Activated T-cell treated with anti-CD3 and anti-CD28 coated beads, Interleukin-2, amount 50 U/mL, for 4 hours (primary cell): Measurements from ENCODE around the gene ANXA6. TPM values are rescaled to one million over a fixed set of nuclear protein-coding genes. Genes with fewer than 3 reads are reported as not detected.
A peak's percentile ranks its signal among the peaks of the same experiment; 100 is the strongest.

Experiments used
- ATAC-seq, 2 donors: fragments of 200-7000 bp; cut with Tn5 transposase; one replicate each; pipeline ENCODE4 v1.10.0; 2021
- DNase-seq: peaks from one replicate; pipeline ENCODE4 v3.0.0-alpha.2; 2020
- H3K27me3 Mint-ChIP-seq: one replicate; pipeline ENCODE4 v1.8.0; 2021; ENCODE audit warnings: low read depth, mixed read lengths
- H3K36me3 Mint-ChIP-seq: one replicate; pipeline ENCODE4 v1.8.0; 2022; ENCODE audit warnings: mixed read lengths; ENCODE audit not compliant: insufficient read depth
- H3K4me1 Mint-ChIP-seq: one replicate; pipeline ENCODE4 v1.8.0; 2021; ENCODE audit warnings: low read depth, mixed read lengths
- H3K4me3 Mint-ChIP-seq: one replicate; pipeline ENCODE4 v1.8.0; 2021; ENCODE audit warnings: mild to moderate bottlenecking, moderate library complexity, mixed read lengths
- H3K9me3 Mint-ChIP-seq: one replicate; pipeline ENCODE4 v1.8.0; 2021; ENCODE audit warnings: mixed read lengths
- total RNA-seq, 3 donors: library from RNA; stranded (reverse); gene quantifications; one replicate each; pipeline ENCODE4 v1.2.1, GENCODE V29; 2021

Gene ANXA6
- total RNA-seq, 3 donors from 2014 or later: 102 to 156 (median 128) TPM

GRCh38 chr5:151063142-151063989 lies 94.2 kb downstream of the ANXA6 start:
- H3K4me1 Mint-ChIP-seq: peaks cover 76% of the 10 kb centered on the region
- no peaks in the 10 kb centered on the region for H3K27me3 Mint-ChIP-seq
- H3K36me3 Mint-ChIP-seq: peaks cover 60% of the 10 kb centered on the region
- no peak overlapping the region for H3K4me3 Mint-ChIP-seq
- DNase-seq (no peak), ATAC-seq (no peak)
- H3K9me3 Mint-ChIP-seq: no peaks in the 10 kb centered on the region

- H3K4me3 Mint-ChIP-seq: no peak overlapping the region
- DNase-seq: no peak
- H3K27me3 Mint-ChIP-seq: no peaks in the 10 kb centered on the region
- H3K4me1 Mint-ChIP-seq: peaks cover 68% of the 10 kb centered on the region
- peaks cover 59% of the 10 kb centered on the region for H3K36me3 Mint-ChIP-seq
- no peak for ATAC-seq
- no peaks in the 10 kb centered on the region for H3K9me3 Mint-ChIP-seq
Observed at GRCh38 chr5:151062405-151063141, 95.0 kb downstream of the ANXA6 start.

GRCh38 chr5:151060742-151061141 lies 96.8 kb downstream of the ANXA6 start:
- no peak for ATAC-seq
- no peak for DNase-seq
- no peak overlapping the region for H3K4me3 Mint-ChIP-seq
- peaks cover 54% of the 10 kb centered on the region for H3K36me3 Mint-ChIP-seq
- H3K9me3 Mint-ChIP-seq: no peaks in the 10 kb centered on the region
- H3K4me1 Mint-ChIP-seq: peaks cover 49% of the 10 kb centered on the region
- H3K27me3 Mint-ChIP-seq: no peaks in the 10 kb centered on the region

GRCh38 chr5:151058891-151059489 lies 98.6 kb downstream of the ANXA6 start:
- DNase-seq (no peak), ATAC-seq (no peak)
- Mint-ChIP-seq H3K27me3 (no peaks in the 10 kb centered on the region), H3K4me1 (peaks cover 39% of the 10 kb centered on the region), H3K36me3 (peaks cover 61% of the 10 kb centered on the region), H3K9me3 (no peaks in the 10 kb centered on the region), H3K4me3 (no peak overlapping the region)

- DNase-seq: no peak
- peaks cover 36% of the 10 kb centered on the region for H3K4me1 Mint-ChIP-seq
- H3K9me3 Mint-ChIP-seq: no peaks in the 10 kb centered on the region
- H3K27me3 Mint-ChIP-seq: no peaks in the 10 kb centered on the region
- H3K36me3 Mint-ChIP-seq: peaks cover 57% of the 10 kb centered on the region
- H3K4me3 Mint-ChIP-seq: no peak overlapping the region
- ATAC-seq: no peak
Observed at GRCh38 chr5:151058301-151058700, 99.3 kb downstream of the ANXA6 start.

- H3K4me1 Mint-ChIP-seq: peaks cover 29% of the 10 kb centered on the region
- no peak for DNase-seq
Observed at GRCh38 chr5:151056379-151057325, 100.9 kb downstream of the ANXA6 start.

GRCh38 chr5:151055336-151055735 lies 102.2 kb downstream of the ANXA6 start:
- peaks cover 50% of the 10 kb centered on the region for H3K36me3 Mint-ChIP-seq
- no peak for ATAC-seq

More at GRCh38 chr5:151056379-151057325, 100.9 kb downstream of the ANXA6 start:
- Mint-ChIP-seq H3K36me3 (peaks cover 53% of the 10 kb centered on the region), H3K9me3 (no peaks in the 10 kb centered on the region), H3K27me3 (no peaks in the 10 kb centered on the region), H3K4me3 (no peak overlapping the region)
- no peak for ATAC-seq

GRCh38 chr5:151054709-151055108 lies 102.9 kb downstream of the ANXA6 start:
- no peaks in the 10 kb centered on the region for H3K27me3 Mint-ChIP-seq
- no peak for ATAC-seq
- peaks cover 44% of the 10 kb centered on the region for H3K36me3 Mint-ChIP-seq
- H3K9me3 Mint-ChIP-seq: no peaks in the 10 kb centered on the region
- H3K4me1 Mint-ChIP-seq: peaks cover 12% of the 10 kb centered on the region
- H3K4me3 Mint-ChIP-seq: no peak overlapping the region
- no peak for DNase-seq

More at GRCh38 chr5:151055336-151055735, 102.2 kb downstream of the ANXA6 start:
- Mint-ChIP-seq H3K9me3 (no peaks in the 10 kb centered on the region), H3K27me3 (no peaks in the 10 kb centered on the region), H3K4me1 (peaks cover 18% of the 10 kb centered on the region), H3K4me3 (no peak overlapping the region)
- no peak for DNase-seq

GRCh38 chr5:151053796-151054462 lies 103.7 kb downstream of the ANXA6 start:
- H3K9me3 Mint-ChIP-seq: no peaks in the 10 kb centered on the region
- ATAC-seq (no peak), DNase-seq (no peak)
- H3K4me1 Mint-ChIP-seq: peaks cover 4% of the 10 kb centered on the region
- no peak overlapping the region for H3K4me3 Mint-ChIP-seq
- peaks cover 42% of the 10 kb centered on the region for H3K36me3 Mint-ChIP-seq
- H3K27me3 Mint-ChIP-seq: no peaks in the 10 kb centered on the region

GRCh38 chr5:151052836-151053235 lies 104.7 kb downstream of the ANXA6 start:
- H3K36me3 Mint-ChIP-seq: peaks cover 43% of the 10 kb centered on the region

GRCh38 chr5:151051931-151052608 lies 105.5 kb downstream of the ANXA6 start:
- Mint-ChIP-seq H3K9me3 (no peaks in the 10 kb centered on the region), H3K4me1 (peaks cover 3% of the 10 kb centered on the region), H3K36me3 (peaks cover 46% of the 10 kb centered on the region), H3K27me3 (no peaks in the 10 kb centered on the region), H3K4me3 (no peak overlapping the region)
- peak in 1 of 2 donors; percentile 11 for ATAC-seq
- no peak for DNase-seq

More at GRCh38 chr5:151052836-151053235, 104.7 kb downstream of the ANXA6 start:
- Mint-ChIP-seq H3K9me3 (no peaks in the 10 kb centered on the region), H3K27me3 (no peaks in the 10 kb centered on the region), H3K4me3 (no peak overlapping the region), H3K4me1 (peaks cover 3% of the 10 kb centered on the region)
- no peak for ATAC-seq
- DNase-seq: no peak

- peak; percentile 73 for DNase-seq
- Mint-ChIP-seq H3K27me3 (no peaks in the 10 kb centered on the region), H3K4me3 (no peak overlapping the region), H3K9me3 (no peaks in the 10 kb centered on the region), H3K4me1 (peaks cover 3% of the 10 kb centered on the region), H3K36me3 (peaks cover 48% of the 10 kb centered on the region)
- ATAC-seq: peak; percentile 82 to 86
Observed at GRCh38 chr5:151051066-151051930, 106.3 kb downstream of the ANXA6 start.
